Naive thymus-derived CD8-positive, alpha-beta T cell (primary cell): ENCODE measurements around the gene CLUH. TPM values are rescaled to one million over a fixed set of nuclear protein-coding genes. Genes with fewer than 3 reads are reported as not detected.

Experiments
- ATAC-seq, 2 donors: fragments of 150-1000 bp; cut with Tn5 transposase in 1 of 2; sonication (Bioruptor Pico), chemical (Tn5 transposase) in 1 of 2; 1 replicate in 1 of 2; 2 replicates in 1 of 2; pipeline ENCODE4 v1.10.0; 2021; ENCODE audit warnings: mild to moderate bottlenecking in 2 of 2, moderate library complexity in 2 of 2
- POLR2A ChIA-PET: fragments of 350-600 bp; sonication (Branson Sonifier 250); formaldehyde crosslinking; loops from one replicate; lab custom pipeline; 2021; ENCODE audit warnings: antibody characterized with exemption; lab: Charles Lee
- DNase-seq, 10 donors: peaks; one replicate each; pipeline versions ENCODE4 v3.0.0 to v3.0.0-alpha.2; 2020 to 2022
- H3K27ac Mint-ChIP-seq, 10 donors: one replicate each; pipeline ENCODE4 v1.8.0; 2020 to 2022; ENCODE audit warnings: mild to moderate bottlenecking in 10 of 10, mixed read lengths in 10 of 10, moderate library complexity in 4 of 10, inconsistent platforms in 1 of 10
- H3K27me3 Mint-ChIP-seq, 5 donors: one replicate each; pipeline ENCODE4 v1.8.0; 2021 to 2022; ENCODE audit warnings: mixed read lengths in 5 of 5
- H3K36me3 Mint-ChIP-seq, 3 donors: one replicate each; pipeline ENCODE4 v1.8.0; 2020 to 2022; ENCODE audit warnings: mixed read lengths in 3 of 3, mild to moderate bottlenecking in 2 of 3, inconsistent platforms in 1 of 3
- H3K4me1 Mint-ChIP-seq, 4 donors: one replicate each; pipeline ENCODE4 v1.8.0; 2021 to 2022; ENCODE audit warnings: mixed read lengths in 4 of 4
- H3K4me3 Mint-ChIP-seq, 10 donors: one replicate each; pipeline ENCODE4 v1.8.0; 2020 to 2022; ENCODE audit warnings: mild to moderate bottlenecking in 10 of 10, mixed read lengths in 10 of 10, moderate library complexity in 6 of 10, inconsistent platforms in 1 of 10
- H3K9me3 Mint-ChIP-seq, 9 donors: one replicate each; pipeline ENCODE4 v1.8.0; 2020 to 2022; ENCODE audit warnings: mixed read lengths in 9 of 9, mild to moderate bottlenecking in 3 of 9, inconsistent platforms in 1 of 9, moderate library complexity in 1 of 9
- polyA plus RNA-seq, 3 donors: library from polyadenylated mRNA; unstranded; fragments of 300-500 nt; fragmentation: Illumina TruSeq; gene quantifications; one replicate each; pipeline ENCODE4 v1.2.3, GENCODE V29; 2021
- total RNA-seq, 8 experiments: library from RNA in 2 of 8; stranded (reverse) in 2 of 8; gene quantifications; one replicate each; pipeline ENCODE4 v1.2.3 and lab custom pipeline; 2021 to 2026

Gene CLUH
- total and polyA plus RNA-seq, 5 experiments from 2014 or later, result 8.2 to 57.1 (median 15.3) TPM

DNA sequence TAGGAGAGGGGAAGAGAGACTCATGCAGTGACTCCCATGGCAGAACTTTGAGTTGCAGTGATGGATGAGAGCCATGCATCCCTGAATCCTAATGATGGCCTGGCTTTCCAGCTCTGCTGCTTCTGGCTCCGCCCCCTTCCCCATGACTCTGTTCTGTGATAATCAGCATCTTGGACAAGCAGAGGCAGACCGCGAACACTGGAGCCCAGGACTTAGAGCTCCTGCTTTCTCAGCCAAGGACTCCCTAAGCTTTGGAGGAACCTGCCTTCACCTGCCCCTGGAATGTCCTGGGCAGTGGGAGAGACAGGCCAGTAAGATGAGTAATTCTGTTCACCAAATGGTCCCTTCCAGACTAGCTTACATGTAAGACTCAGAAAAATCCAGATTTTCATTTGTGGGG is 25.4 kb upstream of the CLUH start:
- no peak overlapping the region for H3K4me3 Mint-ChIP-seq
- DNase-seq (no peak), ATAC-seq (no peak)
- H3K9me3 Mint-ChIP-seq, result no peaks in the 10 kb centered on the region
- POLR2A ChIA-PET, result no interaction called here
- no peak overlapping the region for H3K27ac Mint-ChIP-seq
- peaks cover 0 to 2% (median 0%) of the 10 kb centered on the region in 4 donors for H3K4me1 Mint-ChIP-seq
- H3K27me3 Mint-ChIP-seq, result peaks cover 4 to 23% (median 4%) of the 10 kb centered on the region in 5 donors
- no peaks in the 10 kb centered on the region for H3K36me3 Mint-ChIP-seq

DNA sequence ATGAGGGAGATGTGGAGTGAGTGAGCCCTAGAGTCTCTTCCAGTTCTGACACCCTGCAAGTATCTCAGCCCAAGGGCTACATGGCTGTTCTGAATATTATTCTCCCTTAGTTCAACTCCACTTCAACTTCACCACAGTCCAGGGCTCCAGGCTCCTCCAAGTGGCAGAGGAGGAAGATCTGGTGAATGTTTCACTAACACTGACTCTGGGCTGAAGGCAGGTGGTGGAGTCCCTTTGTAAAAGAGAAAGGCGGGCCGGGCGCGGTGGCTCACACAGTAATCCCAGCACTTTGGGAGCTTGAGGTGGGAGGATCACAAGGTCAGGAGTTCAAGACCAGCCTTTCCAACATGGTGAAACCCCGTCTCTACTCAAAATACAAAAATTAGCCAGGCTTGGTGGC is 24.3 kb upstream of the CLUH start:
- Mint-ChIP-seq H3K27me3 (peaks cover 4 to 27% (median 4%) of the 10 kb centered on the region in 5 donors), H3K4me3 (no peak overlapping the region), H3K27ac (no peak overlapping the region), H3K9me3 (no peaks in the 10 kb centered on the region), H3K36me3 (no peaks in the 10 kb centered on the region), H3K4me1 (peaks cover 0 to 2% (median 0%) of the 10 kb centered on the region in 4 donors)
- ATAC-seq (no peak), DNase-seq (no peak)
- POLR2A ChIA-PET, result no interaction called here

GRCh38 chr17:2734939-2735338 is 23.4 kb upstream of the CLUH start:
- POLR2A ChIA-PET, result no interaction called here
- no peak overlapping the region for H3K4me3 Mint-ChIP-seq
- DNase-seq (no peak), ATAC-seq (no peak)
- no peaks in the 10 kb centered on the region for H3K9me3 Mint-ChIP-seq
- peaks cover 0 to 2% (median 0%) of the 10 kb centered on the region in 4 donors for H3K4me1 Mint-ChIP-seq
- peaks cover 4 to 30% (median 4%) of the 10 kb centered on the region in 5 donors for H3K27me3 Mint-ChIP-seq
- H3K27ac Mint-ChIP-seq, result no peak overlapping the region
- no peaks in the 10 kb centered on the region for H3K36me3 Mint-ChIP-seq

DNA sequence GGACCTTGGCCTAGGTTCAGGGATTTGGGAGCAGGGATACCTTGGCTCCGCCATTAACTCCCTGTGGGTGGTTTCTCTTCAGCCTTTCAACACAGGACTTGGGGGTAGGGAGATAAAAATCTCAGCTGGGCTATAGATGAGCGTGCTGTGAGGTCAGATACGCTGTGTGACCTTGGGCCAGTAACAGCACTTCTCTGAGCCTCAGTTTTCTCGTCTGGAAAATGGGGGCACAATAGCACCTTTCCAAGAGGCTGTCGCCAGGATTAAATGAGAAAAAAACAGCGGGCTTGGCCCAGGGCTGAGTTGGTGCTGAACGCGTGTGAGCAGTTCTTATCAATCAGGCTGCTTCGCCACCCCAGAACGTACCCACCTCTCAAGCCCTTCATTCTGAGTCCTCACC is 20.2 kb upstream of the CLUH start:
- Mint-ChIP-seq H3K4me1 (peaks cover 0 to 2% (median 0%) of the 10 kb centered on the region in 4 donors), H3K27ac (peak overlapping the region in 1 of 10 donors; percentile 59), H3K4me3 (no peak overlapping the region), H3K36me3 (no peaks in the 10 kb centered on the region), H3K9me3 (no peaks in the 10 kb centered on the region), H3K27me3 (peaks cover 7 to 53% (median 12%) of the 10 kb centered on the region in 5 donors)
- DNase-seq (no peak), ATAC-seq (no peak)
- POLR2A ChIA-PET, result no interaction called here

GRCh38 chr17:2730764-2731353 is 19.3 kb upstream of the CLUH start:
- Mint-ChIP-seq H3K4me1 (peaks cover 0 to 2% (median under 1%) of the 10 kb centered on the region in 4 donors), H3K36me3 (no peaks in the 10 kb centered on the region), H3K27me3 (peaks cover 7 to 57% (median 12%) of the 10 kb centered on the region in 5 donors), H3K9me3 (no peaks in the 10 kb centered on the region), H3K4me3 (no peak overlapping the region), H3K27ac (no peak overlapping the region)
- no peak for DNase-seq
- POLR2A ChIA-PET, result interaction anchor here (0.7 kb wide), 1 partner anchor 392 kb away, joined by 5 read pairs; no protein-coding TSS in a partner anchor
- no peak for ATAC-seq

GRCh38 chr17:2724784-2725164 is 13.2 kb upstream of the CLUH start:
- Mint-ChIP-seq H3K27me3 (peaks cover 8 to 42% (median 12%) of the 10 kb centered on the region in 5 donors), H3K4me3 (peak overlapping the region in 8 of 10 donors; percentile 20 to 70 (median 34)), H3K9me3 (no peaks in the 10 kb centered on the region), H3K36me3 (peaks cover 0 to 3% (median 2%) of the 10 kb centered on the region in 3 donors), H3K4me1 (peaks cover 4 to 10% (median 7%) of the 10 kb centered on the region in 4 donors), H3K27ac (no peak overlapping the region)
- POLR2A ChIA-PET, result interaction anchor here (0.6 to 1.0 kb wide), 2 partner anchors 90 to 131 kb away, joined by 3 read pairs; partner anchors contain the start of gene PAFAH1B1
- peak in 4 of 10 donors; percentile 23 to 43 (median 30) for DNase-seq
- peak; percentile 90 to 93 for ATAC-seq

- Mint-ChIP-seq H3K4me3 (peak overlapping the region in 7 of 10 donors; percentile 19 to 70 (median 59)), H3K36me3 (peaks cover 0 to 3% (median 2%) of the 10 kb centered on the region in 3 donors), H3K27ac (no peak overlapping the region), H3K9me3 (no peaks in the 10 kb centered on the region), H3K27me3 (peaks cover 8 to 39% (median 10%) of the 10 kb centered on the region in 5 donors), H3K4me1 (peaks cover 4 to 10% (median 7%) of the 10 kb centered on the region in 4 donors)
- peak; percentile 43 to 60 for ATAC-seq
- DNase-seq, result no peak
- POLR2A ChIA-PET, result interaction anchor here (0.6 kb wide), 1 partner anchor 130 kb away, joined by 3 read pairs; the partner anchor contains the start of gene PAFAH1B1
These were observed 12.6 kb upstream of the CLUH start for GRCh38 chr17:2723997-2724783.

GRCh38 chr17:2723505-2723996 is 12.0 kb upstream of the CLUH start:
- Mint-ChIP-seq H3K27me3 (peaks cover 8 to 35% (median 10%) of the 10 kb centered on the region in 5 donors), H3K36me3 (peaks cover 0 to 3% (median 2%) of the 10 kb centered on the region in 3 donors), H3K4me3 (peak overlapping the region in 7 of 10 donors; percentile 26 to 69 (median 53)), H3K9me3 (no peaks in the 10 kb centered on the region), H3K27ac (no peak overlapping the region), H3K4me1 (peaks cover 4 to 10% (median 7%) of the 10 kb centered on the region in 4 donors)
- POLR2A ChIA-PET, result no interaction called here
- ATAC-seq (no peak), DNase-seq (no peak)

GRCh38 chr17:2722611-2723010 is 11.0 kb upstream of the CLUH start:
- Mint-ChIP-seq H3K27ac (no peak overlapping the region), H3K4me1 (peaks cover 4 to 10% (median 7%) of the 10 kb centered on the region in 4 donors), H3K4me3 (peak overlapping the region in 2 of 10 donors; percentile 41 to 59), H3K36me3 (peaks cover 0 to 3% (median 2%) of the 10 kb centered on the region in 3 donors), H3K9me3 (no peaks in the 10 kb centered on the region), H3K27me3 (peaks cover 8 to 28% (median 10%) of the 10 kb centered on the region in 5 donors)
- POLR2A ChIA-PET, result no interaction called here
- DNase-seq (no peak), ATAC-seq (no peak)

GRCh38 chr17:2721603-2722002 is 10.0 kb upstream of the CLUH start:
- DNase-seq, result no peak
- no peaks in the 10 kb centered on the region for H3K9me3 Mint-ChIP-seq
- H3K4me3 Mint-ChIP-seq, result no peak overlapping the region
- ATAC-seq, result no peak
- H3K36me3 Mint-ChIP-seq, result peaks cover 0 to 3% (median 2%) of the 10 kb centered on the region in 3 donors
- peaks cover 4 to 20% (median 6%) of the 10 kb centered on the region in 5 donors for H3K27me3 Mint-ChIP-seq
- peaks cover 4 to 10% (median 7%) of the 10 kb centered on the region in 4 donors for H3K4me1 Mint-ChIP-seq
- H3K27ac Mint-ChIP-seq, result no peak overlapping the region
- POLR2A ChIA-PET, result no interaction called here

DNA sequence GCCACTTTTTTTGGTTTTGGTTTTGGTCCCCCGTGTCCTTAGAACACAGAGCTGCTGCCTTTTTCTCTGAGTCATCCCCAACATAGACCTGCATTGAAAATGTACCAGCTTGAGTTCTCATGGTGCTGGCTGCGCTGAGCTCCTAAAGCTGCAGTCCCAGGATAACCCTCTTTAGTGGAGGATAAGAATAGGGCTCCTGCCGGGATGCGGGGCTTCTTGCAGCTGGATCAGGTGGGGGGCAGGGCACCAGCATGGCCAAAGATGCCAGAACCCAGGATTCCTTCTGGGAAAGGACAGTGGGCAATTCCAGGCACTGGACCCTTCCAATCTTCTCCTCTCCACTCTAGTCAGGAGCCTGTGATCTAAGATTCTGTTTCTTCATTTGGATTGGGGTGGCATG is 8.3 kb upstream of the CLUH start:
- Mint-ChIP-seq H3K9me3 (no peaks in the 10 kb centered on the region), H3K27me3 (peaks cover 0 to 10% (median 0%) of the 10 kb centered on the region in 5 donors), H3K4me3 (no peak overlapping the region), H3K27ac (no peak overlapping the region), H3K4me1 (peaks cover 0 to 4% (median 0%) of the 10 kb centered on the region in 4 donors), H3K36me3 (no peaks in the 10 kb centered on the region)
- ATAC-seq (no peak), DNase-seq (no peak)
- POLR2A ChIA-PET, result no interaction called here

GRCh38 chr17:2718150-2718938 is 6.8 kb upstream of the CLUH start:
- POLR2A ChIA-PET, result no interaction called here
- ATAC-seq (no peak), DNase-seq (no peak)
- Mint-ChIP-seq H3K9me3 (no peaks in the 10 kb centered on the region), H3K27ac (no peak overlapping the region), H3K36me3 (no peaks in the 10 kb centered on the region), H3K4me1 (peaks cover 0 to 2% (median 1%) of the 10 kb centered on the region in 4 donors), H3K27me3 (peaks cover 0 to 7% (median 0%) of the 10 kb centered on the region in 5 donors), H3K4me3 (no peak overlapping the region)
